ENCODE data around the gene CCDC121. TPM values are rescaled to one million over a fixed set of nuclear protein-coding genes. Genes with fewer than 3 reads are reported as not detected.

The CCDC121 gene
- total RNA-seq, 4 donors from 2014 or later, result 0.56 to 2.0 (median 1.3) TPM

- in situ Hi-C loops (cut with MboI; ENCODE audit: low sequenced_read_pairs in 4 of 4) (no loop called here), intact Hi-C loops (cut with DNase I; ENCODE audit: low total_unique reads) (no loop called here)
- TF ChIP-seq CTCF (IDR thresholded peaks at IDR 0.05 in 4 of 5, conservative IDR thresholded peaks at IDR 0.05 in 1 of 5) (no peak), POLR2A (IDR thresholded peaks at IDR 0.05) (no peak)
- Histone ChIP-seq H3K36me3 (peaks cover 0 to 36% of the 10 kb centered on the region in 2 donors), H3K4me3 (no peak overlapping the region), H3K4me1 (peaks cover 4 to 14% of the 10 kb centered on the region in 2 donors), H3K27ac (no peak overlapping the region), H3K27me3 (no peaks in the 10 kb centered on the region), H3K9me3 (no peaks in the 10 kb centered on the region)
- DNase-seq (no peak), ATAC-seq (no peak)
These were observed 5.9 kb downstream of the CCDC121 start for GRCh38 chr2:27622921-27623384.

GRCh38 chr2:27621524-27621923, 7.3 kb downstream of the CCDC121 start:
- peaks cover 0 to 4% of the 10 kb centered on the region in 2 donors for H3K4me1 ChIP-seq
- H3K27ac ChIP-seq, result no peak overlapping the region
- H3K4me3 ChIP-seq, result no peak overlapping the region
- in situ Hi-C loops (cut with MboI; ENCODE audit: low sequenced_read_pairs in 4 of 4), result no loop called here
- no peaks in the 10 kb centered on the region for H3K27me3 ChIP-seq
- no peaks in the 10 kb centered on the region for H3K9me3 ChIP-seq
- peaks cover 0 to 49% of the 10 kb centered on the region in 2 donors for H3K36me3 ChIP-seq
- intact Hi-C loops (cut with DNase I; ENCODE audit: low total_unique reads), result no loop called here
- no peak for DNase-seq
- TF ChIP-seq CTCF (IDR thresholded peaks at IDR 0.05 in 4 of 5, conservative IDR thresholded peaks at IDR 0.05 in 1 of 5) (no peak), POLR2A (IDR thresholded peaks at IDR 0.05) (no peak)
- no peak for ATAC-seq

- no peaks in the 10 kb centered on the region for H3K9me3 ChIP-seq
- TF ChIP-seq CTCF (IDR thresholded peaks at IDR 0.05 in 4 of 5, conservative IDR thresholded peaks at IDR 0.05 in 1 of 5) (no peak), POLR2A (IDR thresholded peaks at IDR 0.05) (no peak)
- intact Hi-C loops (cut with DNase I; ENCODE audit: low total_unique reads) (no loop called here), in situ Hi-C loops (cut with MboI; ENCODE audit: low sequenced_read_pairs in 4 of 4) (no loop called here)
- no peak overlapping the region for H3K4me3 ChIP-seq
- no peaks in the 10 kb centered on the region for H3K27me3 ChIP-seq
- no peak for ATAC-seq
- H3K4me1 ChIP-seq, result no peaks in the 10 kb centered on the region
- DNase-seq, result no peak
- H3K27ac ChIP-seq, result no peak overlapping the region
- peaks cover 0 to 32% of the 10 kb centered on the region in 2 donors for H3K36me3 ChIP-seq
These were observed 13.5 kb downstream of the CCDC121 start for GRCh38 chr2:27615316-27615715.

- no peak for ATAC-seq
- Histone ChIP-seq H3K4me3 (no peak overlapping the region), H3K9me3 (no peaks in the 10 kb centered on the region), H3K36me3 (peaks cover 0 to 37% of the 10 kb centered on the region in 2 donors), H3K4me1 (no peaks in the 10 kb centered on the region), H3K27ac (no peak overlapping the region), H3K27me3 (no peaks in the 10 kb centered on the region)
- in situ Hi-C loops (cut with MboI; ENCODE audit: low sequenced_read_pairs in 4 of 4), result no loop called here
- TF ChIP-seq CTCF (IDR thresholded peaks at IDR 0.05 in 4 of 5, conservative IDR thresholded peaks at IDR 0.05 in 1 of 5) (no peak), POLR2A (IDR thresholded peaks at IDR 0.05) (no peak)
- intact Hi-C loops (cut with DNase I; ENCODE audit: low total_unique reads), result no loop called here
- no peak for DNase-seq
These were observed 14.8 kb downstream of the CCDC121 start for GRCh38 chr2:27613985-27614384.

GRCh38 chr2:27606611-27607010, 22.2 kb downstream of the CCDC121 start:
- Histone ChIP-seq H3K4me1 (no peaks in the 10 kb centered on the region), H3K27ac (no peak overlapping the region), H3K9me3 (no peaks in the 10 kb centered on the region), H3K27me3 (no peaks in the 10 kb centered on the region), H3K36me3 (peaks cover 0 to 52% of the 10 kb centered on the region in 2 donors), H3K4me3 (no peak overlapping the region)
- TF ChIP-seq CTCF (IDR thresholded peaks at IDR 0.05 in 4 of 5, conservative IDR thresholded peaks at IDR 0.05 in 1 of 5) (no peak), POLR2A (IDR thresholded peaks at IDR 0.05) (no peak)
- ATAC-seq (no peak), DNase-seq (no peak)
- in situ Hi-C loops (cut with MboI; ENCODE audit: low sequenced_read_pairs in 4 of 4) (no loop called here), intact Hi-C loops (cut with DNase I; ENCODE audit: low total_unique reads) (no loop called here)
